ENCODE data around the gene DNAAF9.
A peak's percentile ranks its signal among the peaks of the same experiment; 100 is the strongest.

DNAAF9 gene

GRCh38 chr20:3383878-3384495, 23.5 kb downstream of the DNAAF9 start:
- no peak for DNase-seq (ENCODE audit: extremely low read depth, low read depth)
- no peak for TF ChIP-seq CTCF (IDR thresholded peaks at IDR 0.05; ENCODE audit: low read depth, low read length)

- TF ChIP-seq CTCF (IDR thresholded peaks at IDR 0.05; ENCODE audit: low read depth, low read length), result no peak
- DNase-seq (ENCODE audit: extremely low read depth, low read depth), result no peak
These were observed 24.6 kb downstream of the DNAAF9 start for GRCh38 chr20:3382836-3383235.

- TF ChIP-seq CTCF (IDR thresholded peaks at IDR 0.05; ENCODE audit: low read depth, low read length), result no peak
- DNase-seq (ENCODE audit: extremely low read depth, low read depth), result no peak
These were observed 27.0 kb downstream of the DNAAF9 start for GRCh38 chr20:3380228-3381070.

- no peak for DNase-seq (ENCODE audit: extremely low read depth, low read depth)
- TF ChIP-seq CTCF (IDR thresholded peaks at IDR 0.05; ENCODE audit: low read depth, low read length), result no peak
These were observed 29.3 kb downstream of the DNAAF9 start for GRCh38 chr20:3378138-3378537.

GRCh38 chr20:3377644-3378043, 29.8 kb downstream of the DNAAF9 start:
- no peak for TF ChIP-seq CTCF (IDR thresholded peaks at IDR 0.05; ENCODE audit: low read depth, low read length)
- DNase-seq (ENCODE audit: extremely low read depth, low read depth), result no peak

- TF ChIP-seq CTCF (IDR thresholded peaks at IDR 0.05; ENCODE audit: low read depth, low read length), result no peak
- DNase-seq (ENCODE audit: extremely low read depth, low read depth), result peak; percentile 64
These were observed 33.2 kb downstream of the DNAAF9 start for GRCh38 chr20:3374296-3374695.

GRCh38 chr20:3371754-3372153, 35.7 kb downstream of the DNAAF9 start:
- DNase-seq (ENCODE audit: extremely low read depth, low read depth), result no peak

More at GRCh38 chr20:3371754-3372153, 35.7 kb downstream of the DNAAF9 start:
- no peak for TF ChIP-seq CTCF (IDR thresholded peaks at IDR 0.05; ENCODE audit: low read depth, low read length)

All from AG09319 (cell line).